Upper lobe of left lung (tissue), 4 donors: ENCODE measurements around the gene EFHD1.

Experiments
- CTCF ChIP-seq, 6 experiments: fragments of 450-650 bp in 4 of 6; fragments of 200-600 bp in 2 of 6; sonication (generic) in 2 of 6; IDR thresholded peaks; one replicate each; pipeline ENCODE4 v1.5.1; 2016 to 2019; ENCODE audit warnings: antibody characterized with exemption in 6 of 6
- EP300 ChIP-seq, 4 donors: sonication (generic); formaldehyde crosslinking; IDR thresholded peaks; one replicate each; pipeline ENCODE4 v1.5.1; 2017; ENCODE audit warnings: antibody characterized with exemption in 4 of 4, control low read depth in 2 of 4
- POLR2A ChIP-seq, 4 donors: fragments of 450-650 bp; IDR thresholded peaks; one replicate each; pipeline ENCODE4 v1.5.1; 2016 to 2017; ENCODE audit warnings: antibody characterized with exemption in 4 of 4, mild to moderate bottlenecking in 2 of 4
- POLR2AphosphoS5 ChIP-seq, 2 donors: sonication (generic); formaldehyde crosslinking; IDR thresholded peaks; one replicate each; pipeline ENCODE4 v1.5.1; 2017; ENCODE audit warnings: antibody characterized with exemption in 2 of 2

GRCh38 chr2:232584238-232584637 lies 49.2 kb upstream of the EFHD1 start:
- TF ChIP-seq POLR2A (IDR thresholded peaks at IDR 0.05), result no peak
- TF ChIP-seq CTCF (IDR thresholded peaks at IDR 0.05), result no peak
- TF ChIP-seq EP300 (IDR thresholded peaks at IDR 0.05), result no peak
- TF ChIP-seq POLR2AphosphoS5 (IDR thresholded peaks at IDR 0.05), result no peak
